Esophagus muscularis mucosa (tissue), 4 donors: ENCODE measurements around the gene TUBA1A.

Source experiments
- CTCF ChIP-seq, 3 experiments: fragments of 200-600 bp in 2 of 3; fragments of 450-650 bp in 1 of 3; sonication (generic) in 2 of 3; IDR thresholded peaks; one replicate each; pipeline ENCODE4 v1.5.1; 2017 to 2019; ENCODE audit warnings: antibody characterized with exemption in 3 of 3, mild to moderate bottlenecking in 2 of 3, moderate library complexity in 1 of 3
- EP300 ChIP-seq: sonication (generic); formaldehyde crosslinking; IDR thresholded peaks from one replicate; pipeline ENCODE4 v1.6.1; 2017; ENCODE audit warnings: antibody characterized with exemption
- POLR2A ChIP-seq: fragments of 450-650 bp; IDR thresholded peaks from one replicate; pipeline ENCODE4 v1.6.1; 2017; ENCODE audit warnings: antibody characterized with exemption, moderate library complexity, mild to moderate bottlenecking, low read depth
- POLR2AphosphoS5 ChIP-seq, 2 donors: sonication (generic); formaldehyde crosslinking; IDR thresholded peaks; one replicate each; pipeline ENCODE4 v1.6.1; 2017; ENCODE audit warnings: antibody characterized with exemption in 2 of 2

DNA sequence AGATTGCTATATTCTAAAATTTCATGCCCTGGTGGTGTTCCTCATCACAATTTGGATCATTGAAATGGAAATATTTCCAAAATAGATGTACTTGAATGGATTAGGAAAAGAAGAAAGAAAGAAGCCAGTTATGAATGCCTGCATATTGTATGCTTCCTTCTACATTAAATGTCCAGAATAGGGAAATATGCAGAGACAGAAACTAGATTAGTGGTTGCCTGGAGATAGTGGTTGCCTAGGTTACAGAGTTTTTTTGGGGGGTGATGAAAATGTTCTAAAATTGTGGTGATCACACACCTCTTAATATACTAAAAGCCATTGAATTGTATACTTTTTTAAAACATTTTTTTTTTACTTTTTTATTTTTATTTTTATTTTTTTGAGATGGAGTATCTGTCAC is 18.0 kb downstream of the TUBA1A start:
- TF ChIP-seq CTCF (IDR thresholded peaks at IDR 0.05) (no peak), POLR2A (no peak), POLR2AphosphoS5 (IDR thresholded peaks at IDR 0.05) (no peak), EP300 (no peak)
